Type B pancreatic cell (in vitro differentiated cells): ENCODE results near the gene EI24. TPM values are rescaled to one million over a fixed set of nuclear protein-coding genes. Genes with fewer than 3 reads are reported as not detected.

Experiments used
- DNase-seq: peaks from one replicate; pipeline ENCODE4 v3.0.0; 2021; ENCODE audit warnings: mixed read lengths; ENCODE audit not compliant: unreplicated experiment; ENCODE audit errors: extremely low spot score
- H3K27ac Mint-ChIP-seq: 2 replicates; pipeline ENCODE4 v1.8.0; 2021; ENCODE audit warnings: mild to moderate bottlenecking, mixed read lengths
- H3K27me3 Mint-ChIP-seq: 2 replicates; pipeline ENCODE4 v1.8.0; 2021; ENCODE audit warnings: mixed read lengths
- H3K36me3 Mint-ChIP-seq: 2 replicates; pipeline ENCODE4 v1.8.0; 2021; ENCODE audit warnings: mixed read lengths
- H3K4me1 Mint-ChIP-seq: one replicate; pipeline ENCODE4 v1.8.0; 2021; ENCODE audit warnings: mixed read lengths; ENCODE audit not compliant: unreplicated experiment
- H3K4me3 Mint-ChIP-seq: 2 replicates; pipeline ENCODE4 v1.8.0; 2021; ENCODE audit warnings: mild to moderate bottlenecking, mixed read lengths
- H3K9me3 Mint-ChIP-seq: 2 replicates; pipeline ENCODE4 v1.8.0; 2021; ENCODE audit warnings: mixed read lengths
- CTCF ChIP-seq: fragments of 200-600 bp; sonication (generic); conservative IDR thresholded peaks from 2 replicates; pipeline ENCODE4 v1.5.0; 2021; ENCODE audit warnings: antibody characterized with exemption, mild to moderate bottlenecking
- total RNA-seq: library from RNA; stranded (reverse); gene quantifications from 2 replicates; pipeline ENCODE4 v1.2.1, GENCODE V29; 2021; ENCODE audit warnings: low replicate concordance

Gene EI24
- total RNA-seq, 1 donor from 2014 or later = 102 TPM

GRCh38 chr11:125559888-125560287 is 9.4 kb upstream of the EI24 start:
- Mint-ChIP-seq H3K27ac (no peak overlapping the region), H3K36me3 (no peaks in the 10 kb centered on the region), H3K9me3 (no peaks in the 10 kb centered on the region), H3K4me1 (no peaks in the 10 kb centered on the region), H3K27me3 (no peaks in the 10 kb centered on the region), H3K4me3 (no peak overlapping the region)
- no peak for TF ChIP-seq CTCF
- DNase-seq = no peak

GRCh38 chr11:125561924-125562323 is 7.4 kb upstream of the EI24 start:
- Mint-ChIP-seq H3K4me1 (no peaks in the 10 kb centered on the region), H3K4me3 (no peak overlapping the region), H3K9me3 (no peaks in the 10 kb centered on the region), H3K36me3 (no peaks in the 10 kb centered on the region), H3K27me3 (no peaks in the 10 kb centered on the region), H3K27ac (no peak overlapping the region)
- TF ChIP-seq CTCF = no peak
- no peak for DNase-seq

- no peak for TF ChIP-seq CTCF
- Mint-ChIP-seq H3K4me3 (no peak overlapping the region), H3K9me3 (no peaks in the 10 kb centered on the region), H3K4me1 (no peaks in the 10 kb centered on the region), H3K27me3 (no peaks in the 10 kb centered on the region), H3K27ac (no peak overlapping the region), H3K36me3 (no peaks in the 10 kb centered on the region)
- no peak for DNase-seq
Observed at GRCh38 chr11:125562430-125562829, 6.8 kb upstream of the EI24 start.

GRCh38 chr11:125564357-125564756 is 4.9 kb upstream of the EI24 start:
- H3K4me3 Mint-ChIP-seq = no peak overlapping the region

GRCh38 chr11:125566235-125566634 is 3.0 kb upstream of the EI24 start:
- Mint-ChIP-seq H3K9me3 (no peaks in the 10 kb centered on the region), H3K27me3 (no peaks in the 10 kb centered on the region), H3K27ac (no peak overlapping the region), H3K4me3 (no peak overlapping the region), H3K36me3 (peaks cover 3% of the 10 kb centered on the region), H3K4me1 (peaks cover 14% of the 10 kb centered on the region)
- DNase-seq = no peak
- TF ChIP-seq CTCF = no peak

More at GRCh38 chr11:125564357-125564756, 4.9 kb upstream of the EI24 start:
- no peaks in the 10 kb centered on the region for H3K36me3 Mint-ChIP-seq
- no peaks in the 10 kb centered on the region for H3K27me3 Mint-ChIP-seq
- H3K27ac Mint-ChIP-seq = no peak overlapping the region
- no peak for DNase-seq
- no peak for TF ChIP-seq CTCF
- H3K4me1 Mint-ChIP-seq = no peaks in the 10 kb centered on the region
- no peaks in the 10 kb centered on the region for H3K9me3 Mint-ChIP-seq
